GM23248 (cell line): ENCODE measurements around the gene CLIC4. TPM values are rescaled to one million over a fixed set of nuclear protein-coding genes. Genes with fewer than 3 reads are reported as not detected.
"Not testable (repeated sequence)": the region's sequence is repeated elsewhere in the genome, so short reads cannot be mapped to it uniquely, and the experiment has no call there.

Source experiments
- DNase-seq: peaks from one replicate; pipeline ENCODE4 v3.0.0-alpha.2; 2015
- H2AFZ ChIP-seq: fragments of 200-600 bp; sonication (generic); 2 replicates; pipeline ENCODE4 v1.6.1; 2016; ENCODE audit warnings: antibody characterized with exemption
- H3F3A ChIP-seq: fragments of 200-600 bp; sonication (generic); 2 replicates; pipeline ENCODE4 v1.6.1; 2016; ENCODE audit warnings: mild to moderate bottlenecking, antibody characterized with exemption, mixed run types; ENCODE audit not compliant: insufficient read depth
- H3K27ac ChIP-seq: fragments of 200-600 bp; sonication (generic); 2 replicates; pipeline ENCODE4 v1.5.1; 2016; ENCODE audit warnings: mild to moderate bottlenecking
- H3K27me3 ChIP-seq: fragments of 200-600 bp; sonication (generic); replicated peaks from 2 replicates; pipeline ENCODE4 v1.6.1; 2016; ENCODE audit warnings: mild to moderate bottlenecking; ENCODE audit not compliant: insufficient read depth
- H3K36me3 ChIP-seq: fragments of 200-600 bp; sonication (generic); 2 replicates; pipeline ENCODE4 v1.6.1; 2016; ENCODE audit warnings: low read depth, mild to moderate bottlenecking
- H3K4me1 ChIP-seq: fragments of 200-600 bp; sonication (generic); 2 replicates; pipeline ENCODE4 v1.6.1; 2016; ENCODE audit warnings: mild to moderate bottlenecking; ENCODE audit not compliant: insufficient read depth
- H3K4me2 ChIP-seq: fragments of 200-600 bp; sonication (generic); one replicate; pipeline ENCODE4 v1.6.1; 2016; ENCODE audit warnings: mild to moderate bottlenecking; ENCODE audit not compliant: unreplicated experiment
- H3K4me3 ChIP-seq: fragments of 200-600 bp; sonication (generic); 2 replicates; pipeline ENCODE4 v1.5.1; 2016; ENCODE audit warnings: mild to moderate bottlenecking
- H3K79me2 ChIP-seq: fragments of 200-600 bp; sonication (generic); 2 replicates; pipeline ENCODE4 v1.6.1; 2016; ENCODE audit warnings: mild to moderate bottlenecking; ENCODE audit not compliant: insufficient read depth
- H3K9ac ChIP-seq: fragments of 200-600 bp; sonication (generic); 2 replicates; pipeline ENCODE4 v1.6.1; 2016; ENCODE audit warnings: mild to moderate bottlenecking
- H3K9me2 ChIP-seq: fragments of 200-600 bp; sonication (generic); 2 replicates; pipeline ENCODE4 v1.6.1; 2016; ENCODE audit warnings: mixed run types, mild to moderate bottlenecking, moderate library complexity; ENCODE audit not compliant: insufficient read depth
- H3K9me3 ChIP-seq: fragments of 200-600 bp; sonication (generic); one replicate; pipeline ENCODE4 v1.6.1; 2017; ENCODE audit warnings: low read depth
- H4K20me1 ChIP-seq: fragments of 200-600 bp; sonication (generic); 2 replicates; pipeline ENCODE4 v1.6.0; 2016; ENCODE audit not compliant: insufficient read depth
- EZH2 ChIP-seq: fragments of 200-600 bp; sonication (generic); IDR thresholded peaks from 2 replicates; pipeline ENCODE4 v1.6.1; 2018; ENCODE audit warnings: antibody characterized with exemption, mild to moderate bottlenecking; ENCODE audit not compliant: insufficient read depth, poor library complexity, severe bottlenecking
- EZH2phosphoT487 ChIP-seq: fragments of 200-600 bp; sonication (generic); IDR thresholded peaks from 2 replicates; pipeline ENCODE4 v1.6.1; 2018; ENCODE audit warnings: antibody characterized with exemption, moderate library complexity, mild to moderate bottlenecking, low read depth; ENCODE audit not compliant: insufficient read depth
- WGBS, 2 experiments: methylation state at CpG; one replicate each; pipeline ENCODE4 v1.1.6; 2015 to 2017; ENCODE audit warnings: low lambda C conversion rate in 2 of 2, low coverage in 1 of 2; ENCODE audit errors: missing lambda C conversion rate in 2 of 2; 5-methylcytosine and 5-hydroxymethylcytosine counted together
- in situ Hi-C: fragments of 300-500 bp; cut with MboI; formaldehyde crosslinking; loops from 2 replicates; pipeline ENCODE4 v1.15.0; 2020
- polyA plus RNA-seq: library from polyadenylated mRNA; unstranded; fragments of >200 nt; fragmentation: Nextera tagmentation; extraction: Ambion mirVana; gene quantifications from 2 replicates; pipeline ENCODE4 v1.2.1, GENCODE V29; 2016
- total RNA-seq: library from RNA; depleted of rRNA; stranded (reverse); fragments of >200 nt; shearing (Covaris generic); gene quantifications from 2 replicates; pipeline ENCODE4 v1.2.3, GENCODE V29; 2014

Gene CLIC4
- total and polyA plus RNA-seq, 2 experiments from 2014 or later: 1,380 to 1,665 TPM

GRCh38 chr1:24773618-24774017, 28.4 kb downstream of the CLIC4 start:
- in situ Hi-C loops: no loop called here
- Histone ChIP-seq H3K36me3 (peaks cover 22% of the 10 kb centered on the region; the same call in 1 of the 2 replicates), H4K20me1 (peaks cover 55% of the 10 kb centered on the region), H3K27ac (no peak overlapping the region), H3K9me2 (no peaks in the 10 kb centered on the region), H3K9ac (no peak overlapping the region), H3F3A (peaks cover 91% of the 10 kb centered on the region), H3K9me3 (no peaks in the 10 kb centered on the region), H3K79me2 (peaks cover 100% of the 10 kb centered on the region), H3K27me3 (no peaks in the 10 kb centered on the region), H3K4me3 (no peak overlapping the region), H3K4me1 (peaks cover 81% of the 10 kb centered on the region), H3K4me2 (no peak overlapping the region), H2AFZ (no peak overlapping the region)
- TF ChIP-seq EZH2phosphoT487 (no peak), EZH2 (no peak)
- DNase-seq: no peak

- peaks cover 100% of the 10 kb centered on the region for H3K79me2 ChIP-seq
- H3K9ac ChIP-seq: no peak overlapping the region
- H3K4me1 ChIP-seq: peaks cover 77% of the 10 kb centered on the region
- in situ Hi-C loops: no loop called here
- H3F3A ChIP-seq: peaks cover 93% of the 10 kb centered on the region
- H3K9me3 ChIP-seq: no peaks in the 10 kb centered on the region
- H2AFZ ChIP-seq: no peak overlapping the region
- H3K27me3 ChIP-seq: no peaks in the 10 kb centered on the region
- H3K9me2 ChIP-seq: no peaks in the 10 kb centered on the region
- TF ChIP-seq EZH2: no peak
- TF ChIP-seq EZH2phosphoT487: no peak
- no peak for DNase-seq
- peaks cover 69% of the 10 kb centered on the region for H4K20me1 ChIP-seq
- H3K4me3 ChIP-seq: no peak overlapping the region
- peaks cover 27% of the 10 kb centered on the region for H3K36me3 ChIP-seq
- peak overlapping the region; percentile 4 for H3K4me2 ChIP-seq
- H3K27ac ChIP-seq: peak overlapping the region; percentile 41; the same call in 1 of the 2 replicates
- WGBS, 2 experiments: 83 to 91% methylated on average over 3 of the region's 3 CpGs
Observed at GRCh38 chr1:24775348-24775747, 30.1 kb downstream of the CLIC4 start.

- Histone ChIP-seq H3K27ac (peak overlapping the region; percentile 41; the same call in 1 of the 2 replicates), H4K20me1 (peaks cover 68% of the 10 kb centered on the region)
Observed at GRCh38 chr1:24775916-24776315, 30.7 kb downstream of the CLIC4 start.

GRCh38 chr1:24776821-24777220, 31.6 kb downstream of the CLIC4 start:
- Histone ChIP-seq H3F3A (peaks cover 92% of the 10 kb centered on the region), H2AFZ (no peak overlapping the region), H3K79me2 (peaks cover 100% of the 10 kb centered on the region), H3K27me3 (no peaks in the 10 kb centered on the region), H3K4me2 (no peak overlapping the region), H3K9me2 (no peaks in the 10 kb centered on the region), H4K20me1 (peaks cover 71% of the 10 kb centered on the region), H3K9me3 (no peaks in the 10 kb centered on the region), H3K36me3 (peaks cover 29% of the 10 kb centered on the region), H3K27ac (peak overlapping the region; percentile 41; the same call in 1 of the 2 replicates), H3K4me1 (peaks cover 66% of the 10 kb centered on the region), H3K4me3 (no peak overlapping the region), H3K9ac (no peak overlapping the region)
- in situ Hi-C loops: no loop called here
- WGBS, 2 experiments: 95% methylated on average over 8 of the region's 8 CpGs
- no peak for DNase-seq
- TF ChIP-seq EZH2phosphoT487: no peak
- TF ChIP-seq EZH2: no peak

More at GRCh38 chr1:24775916-24776315, 30.7 kb downstream of the CLIC4 start:
- in situ Hi-C loops: no loop called here
- H3K4me3 ChIP-seq: no peak overlapping the region
- H3K4me1 ChIP-seq: peaks cover 73% of the 10 kb centered on the region
- peaks cover 100% of the 10 kb centered on the region for H3K79me2 ChIP-seq
- H3K4me2 ChIP-seq: peak overlapping the region; percentile 4
- no peak overlapping the region for H2AFZ ChIP-seq
- TF ChIP-seq EZH2: no peak
- no peak for TF ChIP-seq EZH2phosphoT487
- H3K9me2 ChIP-seq: no peaks in the 10 kb centered on the region
- no peaks in the 10 kb centered on the region for H3K27me3 ChIP-seq
- peaks cover 28% of the 10 kb centered on the region for H3K36me3 ChIP-seq
- H3F3A ChIP-seq: peaks cover 92% of the 10 kb centered on the region
- no peak for DNase-seq
- H3K9ac ChIP-seq: no peak overlapping the region
- H3K9me3 ChIP-seq: no peaks in the 10 kb centered on the region
- 98% methylated on average over 3 of the region's 3 CpGs for WGBS, 2 experiments

- Histone ChIP-seq H3K9me3 (no peaks in the 10 kb centered on the region), H3F3A (peaks cover 93% of the 10 kb centered on the region), H3K4me2 (peak overlapping the region; percentile 7), H3K36me3 (peaks cover 34% of the 10 kb centered on the region), H3K9me2 (no peaks in the 10 kb centered on the region), H3K79me2 (peaks cover 100% of the 10 kb centered on the region), H3K27ac (0 out of 2 replicates have a peak overlapping the region, but pooled peaks have one; percentile 41), H3K27me3 (no peaks in the 10 kb centered on the region), H2AFZ (no peak overlapping the region), H4K20me1 (peaks cover 77% of the 10 kb centered on the region), H3K9ac (no peak overlapping the region), H3K4me3 (no peak overlapping the region), H3K4me1 (peaks cover 63% of the 10 kb centered on the region)
- in situ Hi-C loops: no loop called here
- TF ChIP-seq EZH2phosphoT487: no peak
- no peak for TF ChIP-seq EZH2
- DNase-seq: no peak
- 53 to 56% methylated on average over 2 of the region's 2 CpGs for WGBS, 2 experiments
Observed at GRCh38 chr1:24778141-24778540, 32.9 kb downstream of the CLIC4 start.

- Histone ChIP-seq H3K36me3 (peaks cover 36% of the 10 kb centered on the region), H4K20me1 (peaks cover 82% of the 10 kb centered on the region), H3K27ac (peak overlapping the region; percentile 41; the same call in 1 of the 2 replicates), H3F3A (peaks cover 98% of the 10 kb centered on the region), H3K4me1 (peaks cover 58% of the 10 kb centered on the region), H3K79me2 (peaks cover 100% of the 10 kb centered on the region)
- H3K4me2 ChIP-seq, H3K9me2 ChIP-seq, H3K4me3 ChIP-seq, H2AFZ ChIP-seq, H3K9ac ChIP-seq, DNase-seq, H3K27me3 ChIP-seq, H3K9me3 ChIP-seq, in situ Hi-C loops: not testable (repeated sequence)
- 91 to 97% methylated on average over 8 of the region's 8 CpGs for whole genome bisulfite sequencing, 2 experiments
Observed at GRCh38 chr1:24779199-24779598, 34.0 kb downstream of the CLIC4 start.
